GM18507 (cell line): ENCODE measurements around the gene FAM43B.

ENCODE experiments used
- DNase-seq: peaks from one replicate; pipeline ENCODE4 v3.0.0; 2011; ENCODE audit warnings: low read depth; ENCODE audit not compliant: insufficient read length; ENCODE audit errors: extremely low spot score
- FAIRE-seq: peaks from 2 replicates; lab custom pipeline; 2011; peaks lifted over from hg19 to GRCh38; lab: Jason Lieb, UNC

FAM43B gene

DNA sequence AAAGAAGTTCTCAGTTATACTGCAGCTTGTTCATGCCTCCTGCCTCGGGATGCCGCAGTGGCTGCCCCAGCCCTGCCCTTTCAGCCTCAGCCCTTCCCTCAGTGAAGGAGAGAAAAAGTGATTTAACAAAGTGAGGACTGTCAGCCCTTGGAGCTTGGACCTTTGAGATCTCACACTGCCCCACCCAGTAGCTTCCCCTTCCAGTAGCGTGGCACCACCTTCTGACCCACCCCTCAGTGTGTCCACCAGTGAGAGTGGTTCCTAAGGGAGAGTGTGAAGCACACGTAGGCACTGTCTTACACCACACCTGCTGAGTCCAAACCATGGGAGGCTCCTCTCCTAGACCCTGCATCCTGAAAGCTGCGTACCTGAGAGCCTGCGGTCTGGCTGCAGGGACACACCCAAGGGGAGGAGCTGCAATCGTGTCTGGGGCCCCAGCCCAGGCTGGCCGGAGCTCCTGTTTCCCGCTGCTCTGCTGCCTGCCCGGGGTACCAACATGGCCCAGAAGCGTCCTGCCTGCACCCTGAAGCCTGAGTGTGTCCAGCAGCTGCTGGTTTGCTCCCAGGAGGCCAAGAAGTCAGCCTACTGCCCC, 36.4 kb downstream of the FAM43B start, which contains the start of gene CDA:
Gene CDA, plus strand, starts transcription at position 464 of the 592 bp plus-strand sequence. Its CDS starts 33 bp downstream, at position 497.
- FAIRE-seq = no peak
- no peak for DNase-seq

DNA sequence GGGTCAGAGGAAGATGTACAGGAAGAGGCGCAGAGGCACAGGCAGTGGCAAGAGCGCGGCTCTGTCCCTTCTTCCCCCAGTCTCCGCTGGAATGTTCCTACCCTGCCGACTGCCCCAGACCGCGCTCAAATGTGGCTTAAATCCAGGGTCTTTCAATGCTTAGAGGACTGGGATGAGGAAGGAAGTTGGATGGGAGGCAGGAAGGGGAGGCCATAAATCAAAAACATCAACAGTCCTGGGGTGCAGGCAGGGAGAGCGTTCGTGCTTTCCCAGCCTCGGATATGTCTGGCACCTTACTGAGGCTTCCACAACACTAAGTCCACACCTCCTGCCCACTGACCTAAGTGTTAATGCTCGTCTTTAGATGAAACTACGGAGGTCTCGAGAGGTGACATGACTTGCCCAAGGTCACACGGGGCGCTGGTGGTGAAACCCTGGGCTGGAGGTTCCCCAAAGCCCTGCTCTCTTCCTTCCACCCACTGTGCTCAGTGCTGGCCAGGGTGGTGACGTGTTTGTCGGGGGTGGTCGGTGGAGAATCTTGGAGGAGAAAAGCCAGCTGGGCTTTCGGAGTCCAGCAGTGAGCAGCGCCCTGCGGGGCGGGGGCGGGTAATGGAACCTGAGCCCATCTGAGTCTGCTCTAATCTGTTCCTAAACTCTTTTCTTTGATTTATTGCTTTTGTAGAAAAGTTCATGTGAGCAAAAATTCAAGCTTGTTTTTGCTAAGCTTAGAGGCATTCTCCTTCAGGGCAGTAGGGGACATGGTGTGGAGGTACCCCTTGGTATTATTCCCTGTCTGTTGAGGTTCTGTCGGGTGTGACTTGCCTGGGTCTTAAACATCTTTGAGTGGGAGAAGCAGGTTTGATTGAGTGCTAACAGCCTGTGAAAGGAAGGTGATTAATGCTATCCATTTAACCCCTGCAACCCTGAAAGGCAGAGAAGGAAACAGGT, 37.2 kb downstream of the FAM43B start:
- FAIRE-seq (no peak), DNase-seq (no peak)

DNA sequence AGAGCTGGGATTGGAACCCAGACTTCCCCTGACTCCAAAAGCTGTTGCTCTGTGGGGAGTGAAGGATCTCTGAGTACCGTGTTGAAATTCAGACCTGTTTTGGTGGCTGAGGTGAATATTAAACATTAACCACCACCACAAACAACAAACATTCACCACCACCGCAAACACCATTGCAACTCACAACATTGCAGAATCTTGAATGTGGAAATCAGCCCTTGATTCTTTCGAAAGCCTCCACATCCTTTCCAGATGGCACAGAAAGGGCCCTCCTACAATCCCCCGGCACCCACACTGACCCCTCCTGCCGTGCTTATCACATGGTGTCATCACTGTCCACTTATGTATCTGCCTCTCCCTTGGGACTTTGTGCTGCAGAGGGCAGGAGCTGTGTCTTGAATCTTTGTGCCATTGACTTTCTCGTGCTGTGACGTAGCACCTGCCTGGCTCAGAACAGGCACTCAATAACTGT, 38.0 kb downstream of the FAM43B start:
- FAIRE-seq = no peak
- DNase-seq = no peak

DNA sequence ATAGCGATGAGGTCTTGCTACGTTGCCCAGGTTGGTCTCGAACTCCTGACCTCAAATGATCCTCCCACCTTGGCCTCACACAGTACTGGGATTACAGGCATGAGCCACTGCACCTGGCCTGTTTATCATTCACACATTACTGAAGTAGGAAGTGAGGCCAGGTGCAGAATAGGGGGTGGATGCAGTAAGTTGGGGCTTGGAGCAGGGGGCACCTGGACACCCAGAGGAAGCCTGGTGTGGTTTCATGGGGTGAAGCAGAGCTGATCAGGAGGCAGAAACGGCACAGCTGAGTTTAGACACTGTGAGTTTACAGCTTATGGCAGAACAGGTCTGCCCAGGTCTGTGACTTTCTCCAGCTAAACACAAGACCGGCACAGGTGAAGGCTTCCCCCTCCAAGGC, 41.4 kb downstream of the FAM43B start:
- FAIRE-seq (no peak), DNase-seq (no peak)

DNA sequence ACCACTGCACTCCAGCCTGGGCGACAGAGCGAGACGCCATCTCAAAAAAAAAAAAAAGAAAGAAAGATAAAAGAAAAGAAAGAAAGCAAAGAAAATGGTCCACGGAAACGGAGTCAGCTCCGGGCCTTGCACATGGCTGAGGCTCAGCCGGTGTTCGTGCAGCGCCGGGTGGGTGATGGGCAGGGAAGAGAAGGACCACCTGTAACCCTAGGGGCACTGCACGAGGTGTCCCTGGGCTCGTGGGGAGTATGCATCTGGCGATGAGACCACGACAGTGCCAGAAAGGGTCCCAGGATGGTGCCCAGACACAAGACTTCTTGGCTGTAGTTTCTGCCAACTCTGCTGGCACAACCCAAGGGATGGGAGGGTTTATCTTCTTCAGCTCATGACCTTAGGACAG, 42.4 kb downstream of the FAM43B start:
- FAIRE-seq (no peak), DNase-seq (no peak)

DNA sequence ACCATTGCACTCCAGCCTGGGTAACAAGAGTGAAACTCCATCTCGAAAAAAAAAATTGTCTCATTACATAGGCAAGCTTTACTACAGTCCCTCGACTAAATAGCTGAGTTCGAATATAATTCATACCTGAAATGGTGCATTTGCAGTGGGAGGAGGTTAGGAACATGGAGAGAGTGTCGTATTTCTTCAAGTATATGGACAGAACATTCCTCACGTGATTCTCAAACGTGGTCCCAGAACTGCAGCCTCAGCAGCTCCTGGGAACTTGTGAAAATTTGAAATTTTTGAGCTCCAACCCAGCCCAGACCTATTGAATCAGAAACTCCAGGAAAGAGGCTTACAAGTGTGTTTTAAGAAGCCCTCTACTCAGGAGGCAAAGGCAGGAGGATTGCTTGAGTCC, 43.7 kb downstream of the FAM43B start:
- DNase-seq (no peak), FAIRE-seq (no peak)

DNA sequence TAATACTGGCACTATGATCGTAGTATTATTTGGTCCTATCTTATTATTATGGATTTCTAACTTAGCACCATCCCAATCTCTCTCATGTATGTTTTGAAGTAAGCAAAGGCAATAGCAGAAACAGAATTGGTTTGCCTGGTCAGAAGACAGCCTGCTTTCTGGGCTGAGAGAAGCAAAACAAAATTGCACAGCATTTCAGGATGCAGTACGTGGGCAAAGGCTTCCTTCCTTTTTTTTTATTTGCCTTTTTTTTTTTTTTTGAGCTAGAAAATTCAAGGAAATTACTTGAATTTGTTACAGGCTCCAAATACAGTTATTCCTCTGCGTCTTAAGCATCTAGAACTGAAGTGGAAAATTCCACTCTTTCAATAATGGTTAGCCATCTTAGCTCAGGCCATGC, 45.3 kb downstream of the FAM43B start:
- no peak for DNase-seq
- FAIRE-seq = no peak

DNA sequence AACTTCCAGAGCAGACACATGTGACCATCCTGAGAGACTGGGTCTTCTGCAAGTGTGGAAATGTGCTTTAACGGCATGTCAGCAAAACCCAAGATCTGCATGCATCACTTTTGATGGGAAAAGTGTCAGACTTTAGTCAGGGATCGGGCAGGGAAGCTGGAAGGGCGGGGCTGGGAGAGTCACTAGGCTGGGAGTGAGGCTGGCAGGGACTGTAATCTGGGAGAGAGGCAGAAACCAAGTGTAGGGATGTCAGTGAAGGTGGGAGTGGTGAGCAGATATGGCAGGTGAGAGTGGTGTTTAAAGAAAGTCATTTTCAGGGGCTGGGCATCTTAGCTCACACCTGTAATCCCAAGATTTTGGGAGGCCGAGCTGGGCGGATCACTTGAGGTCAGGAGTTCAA, 47.8 kb downstream of the FAM43B start:
- no peak for FAIRE-seq
- DNase-seq = no peak

DNA sequence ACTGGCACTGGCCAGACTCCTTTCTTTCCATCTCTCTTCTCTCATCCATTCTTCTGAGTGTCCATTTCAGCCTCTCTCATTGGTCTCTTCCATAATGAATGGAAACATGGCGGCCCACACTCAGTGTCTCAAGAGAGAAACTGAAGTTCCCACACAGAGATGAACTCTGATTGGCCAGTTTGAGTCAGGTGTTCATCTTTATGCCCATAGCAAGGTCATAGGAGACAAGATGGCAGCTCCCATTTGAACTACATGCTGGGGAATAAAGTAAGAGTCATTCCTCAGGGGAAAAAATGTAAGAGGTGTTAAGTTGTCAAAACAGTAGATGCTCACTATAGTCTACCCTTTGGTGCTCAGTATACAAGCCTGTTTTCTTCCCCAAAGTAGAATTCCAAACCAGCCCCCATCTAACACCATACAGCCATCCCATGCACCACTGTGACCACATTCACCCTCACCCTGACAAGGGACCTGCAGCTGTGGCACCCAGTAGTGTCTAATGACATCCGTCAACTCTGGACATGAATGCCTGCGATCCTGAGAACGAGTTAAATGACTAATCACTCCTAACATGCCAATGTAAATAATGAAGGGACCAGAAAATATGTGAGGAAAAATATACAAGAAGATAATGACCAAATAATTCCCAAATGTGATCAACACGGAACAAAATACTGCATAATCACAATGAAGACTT, 48.9 kb downstream of the FAM43B start:
- no peak for FAIRE-seq
- DNase-seq = no peak

DNA sequence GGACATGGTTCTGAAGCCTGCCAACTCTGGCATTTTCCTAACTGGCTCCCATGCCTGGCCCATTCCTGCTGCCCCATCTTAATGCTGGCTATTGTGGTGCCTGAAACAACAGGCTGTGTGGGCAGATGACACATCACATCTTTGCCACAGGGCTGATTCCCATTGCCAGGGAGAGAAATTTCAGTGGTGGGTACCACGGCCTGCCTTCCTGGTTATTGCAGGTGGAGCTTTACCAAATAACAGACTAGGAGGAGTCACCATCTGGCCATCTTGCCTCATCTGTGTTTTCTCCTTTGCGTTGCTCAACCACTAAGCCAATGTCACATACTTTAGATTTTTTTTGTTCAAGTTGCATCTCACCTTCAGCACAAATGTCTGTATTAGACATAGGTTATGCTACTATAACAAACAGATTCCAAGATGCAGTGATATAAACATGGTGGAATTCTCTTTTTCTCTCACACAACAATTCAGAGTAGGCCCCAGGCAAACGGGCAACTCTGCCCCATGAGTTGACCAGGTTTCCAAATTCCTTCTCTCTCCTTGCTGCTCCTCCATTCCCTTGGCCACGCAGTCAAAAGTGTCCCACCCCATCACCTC, 50.6 kb downstream of the FAM43B start:
- DNase-seq (no peak), FAIRE-seq (no peak)

DNA sequence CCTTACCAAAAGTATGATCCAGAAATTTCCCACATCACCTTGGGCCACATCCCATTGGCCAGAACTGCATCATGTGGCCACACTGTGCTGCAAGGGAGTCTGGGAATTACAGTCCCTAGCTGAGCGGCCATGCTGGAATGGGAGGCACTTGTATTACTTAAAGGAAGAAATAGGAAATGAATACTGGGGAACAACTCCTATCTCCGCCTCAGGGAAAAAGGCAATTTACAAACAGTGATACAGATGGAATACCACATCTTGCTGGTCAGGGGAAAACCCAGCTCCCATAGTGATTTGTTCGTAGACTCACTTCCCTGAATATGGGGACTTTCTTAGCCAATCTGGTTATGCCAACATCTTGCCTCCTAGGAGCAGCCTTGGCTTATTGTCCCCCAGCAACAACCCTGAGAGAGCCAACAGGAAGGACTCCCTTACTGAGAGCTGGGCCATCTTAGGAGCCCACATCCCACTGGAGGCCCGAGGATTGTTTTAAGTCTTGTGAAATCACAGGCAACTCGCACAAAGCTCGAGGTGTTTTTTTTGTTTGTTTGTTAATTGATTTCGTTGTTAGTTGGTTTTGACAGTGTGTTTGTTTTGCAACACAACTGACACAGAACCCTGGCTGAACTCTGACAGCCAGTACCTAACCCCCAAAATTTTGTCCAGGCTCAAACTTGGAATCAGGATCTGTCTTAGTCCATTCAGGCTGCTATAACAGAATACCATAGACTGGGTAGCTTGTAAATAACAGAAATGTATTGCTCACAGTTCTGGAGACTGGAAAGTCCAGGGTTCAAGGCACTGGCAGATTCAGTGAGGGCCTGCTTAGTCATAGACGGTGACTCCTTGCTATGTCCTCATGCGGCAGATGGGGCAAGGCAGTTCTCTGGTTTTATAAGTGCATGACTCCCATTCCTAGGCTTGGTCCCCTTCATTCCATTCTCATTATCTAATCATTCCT, 51.4 kb downstream of the FAM43B start:
- no peak for DNase-seq
- FAIRE-seq = no peak
